GM12873 (cell line): ENCODE results near the gene ADM.

Source experiments
- CTCF ChIP-seq: IDR thresholded peaks from 2 replicates; pipeline ENCODE4 v1.5.1; 2012; ENCODE audit warnings: low read depth, mild to moderate bottlenecking, moderate library complexity, low read length, control low read depth; ENCODE audit not compliant: insufficient read depth; ENCODE audit errors: missing control alignments

ADM gene

GRCh38 chr11:10285148-10285802, 19.6 kb upstream of the ADM start:
- TF ChIP-seq CTCF: no peak

- TF ChIP-seq CTCF: no peak
These were observed 17.7 kb upstream of the ADM start for GRCh38 chr11:10287140-10287539.

- TF ChIP-seq CTCF: no peak
These were observed 16.8 kb upstream of the ADM start for GRCh38 chr11:10287766-10288715.

- no peak for TF ChIP-seq CTCF
These were observed 15.8 kb upstream of the ADM start for GRCh38 chr11:10288881-10289764.

- TF ChIP-seq CTCF: no peak
These were observed 15.0 kb upstream of the ADM start for GRCh38 chr11:10289765-10290380.

- no peak for TF ChIP-seq CTCF
These were observed 12.9 kb upstream of the ADM start for GRCh38 chr11:10291801-10292638.
